HEK293 (cell line): Measurements from ENCODE around the gene DCPS.

ENCODE experiments used
- FEZF1 ChIP-seq: fragments of 450-650 bp; formaldehyde crosslinking; IDR thresholded peaks from 2 replicates; pipeline ENCODE4 v1.5.1; 2016; ENCODE audit warnings: missing biosample characterization, missing genetic modification characterization
- YY1 ChIP-seq: fragments of 450-650 bp; formaldehyde crosslinking; IDR thresholded peaks from 2 replicates; pipeline ENCODE4 v1.5.1; 2018; ENCODE audit warnings: missing biosample characterization, missing genetic modification characterization
- ZNF114 ChIP-seq: fragments of 450-650 bp; formaldehyde crosslinking; IDR thresholded peaks from 2 replicates; pipeline ENCODE4 v1.5.0; 2017; ENCODE audit warnings: missing biosample characterization, missing genetic modification characterization
- ZNF157 ChIP-seq: fragments of 450-650 bp; formaldehyde crosslinking; IDR thresholded peaks from 2 replicates; pipeline ENCODE4 v1.5.1; 2016; ENCODE audit warnings: missing biosample characterization, missing genetic modification characterization
- ZNF2 ChIP-seq: fragments of 450-650 bp; formaldehyde crosslinking; IDR thresholded peaks from 2 replicates; pipeline ENCODE4 v1.5.1; 2016; ENCODE audit warnings: missing biosample characterization, missing genetic modification characterization
- ZNF555 ChIP-seq: fragments of 450-650 bp; formaldehyde crosslinking; conservative IDR thresholded peaks from 2 replicates; pipeline ENCODE4 v1.5.1; 2017; ENCODE audit warnings: missing biosample characterization, mild to moderate bottlenecking, missing genetic modification characterization, inconsistent platforms
- ZNF571 ChIP-seq: fragments of 450-650 bp; formaldehyde crosslinking; IDR thresholded peaks from 2 replicates; pipeline ENCODE4 v1.5.0; 2017; ENCODE audit warnings: missing biosample characterization, missing genetic modification characterization
- ZNF626 ChIP-seq: fragments of 450-650 bp; sonication (Bioruptor Pico); formaldehyde crosslinking; IDR thresholded peaks from 2 replicates; pipeline ENCODE4 v1.5.1; 2018; ENCODE audit warnings: missing biosample characterization, missing genetic modification characterization, inconsistent platforms
- TF ChIP-seq, protein P1 (sequence below): fragments of 450-650 bp; formaldehyde crosslinking; IDR thresholded peaks from 2 replicates; pipeline ENCODE4 v1.5.1; 2016; ENCODE audit warnings: missing biosample characterization, missing genetic modification characterization
- TF ChIP-seq, protein P2 (sequence below): fragments of 450-650 bp; formaldehyde crosslinking; IDR thresholded peaks from 2 replicates; pipeline ENCODE4 v1.5.1; 2016; ENCODE audit warnings: missing biosample characterization, missing genetic modification characterization
- TF ChIP-seq, protein P3 (sequence below): fragments of 450-650 bp; formaldehyde crosslinking; IDR thresholded peaks from 2 replicates; pipeline ENCODE4 v1.5.1; 2016; ENCODE audit warnings: missing biosample characterization, missing genetic modification characterization

DNA sequence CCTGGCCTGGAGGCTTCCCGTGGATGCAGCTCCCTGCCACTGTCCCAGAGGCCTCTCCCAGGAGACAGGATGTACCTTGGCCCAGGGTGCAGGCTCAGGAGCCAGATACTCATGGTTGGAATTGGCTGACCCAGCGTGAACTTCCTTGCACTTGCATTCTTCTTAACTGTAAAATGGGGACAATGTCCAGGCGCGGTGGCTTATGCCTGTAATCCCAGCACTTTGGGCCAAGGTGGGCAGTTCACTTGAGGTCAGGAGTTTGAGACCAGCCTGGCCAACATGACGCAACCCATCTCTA lies 31.6 kb downstream of the DCPS start:
- TF ChIP-seq YY1 (tag by site-specific recombination): no peak
- TF ChIP-seq, protein P1, sequence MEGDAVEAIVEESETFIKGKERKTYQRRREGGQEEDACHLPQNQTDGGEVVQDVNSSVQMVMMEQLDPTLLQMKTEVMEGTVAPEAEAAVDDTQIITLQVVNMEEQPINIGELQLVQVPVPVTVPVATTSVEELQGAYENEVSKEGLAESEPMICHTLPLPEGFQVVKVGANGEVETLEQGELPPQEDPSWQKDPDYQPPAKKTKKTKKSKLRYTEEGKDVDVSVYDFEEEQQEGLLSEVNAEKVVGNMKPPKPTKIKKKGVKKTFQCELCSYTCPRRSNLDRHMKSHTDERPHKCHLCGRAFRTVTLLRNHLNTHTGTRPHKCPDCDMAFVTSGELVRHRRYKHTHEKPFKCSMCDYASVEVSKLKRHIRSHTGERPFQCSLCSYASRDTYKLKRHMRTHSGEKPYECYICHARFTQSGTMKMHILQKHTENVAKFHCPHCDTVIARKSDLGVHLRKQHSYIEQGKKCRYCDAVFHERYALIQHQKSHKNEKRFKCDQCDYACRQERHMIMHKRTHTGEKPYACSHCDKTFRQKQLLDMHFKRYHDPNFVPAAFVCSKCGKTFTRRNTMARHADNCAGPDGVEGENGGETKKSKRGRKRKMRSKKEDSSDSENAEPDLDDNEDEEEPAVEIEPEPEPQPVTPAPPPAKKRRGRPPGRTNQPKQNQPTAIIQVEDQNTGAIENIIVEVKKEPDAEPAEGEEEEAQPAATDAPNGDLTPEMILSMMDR: no peak
- TF ChIP-seq ZNF571 (tag by site-specific recombination): no peak
- TF ChIP-seq FEZF1 (tag by site-specific recombination): no peak
- TF ChIP-seq ZNF157 (tag by site-specific recombination): no peak
- no peak for TF ChIP-seq ZNF114 (tag by site-specific recombination)
- TF ChIP-seq, protein P2, sequence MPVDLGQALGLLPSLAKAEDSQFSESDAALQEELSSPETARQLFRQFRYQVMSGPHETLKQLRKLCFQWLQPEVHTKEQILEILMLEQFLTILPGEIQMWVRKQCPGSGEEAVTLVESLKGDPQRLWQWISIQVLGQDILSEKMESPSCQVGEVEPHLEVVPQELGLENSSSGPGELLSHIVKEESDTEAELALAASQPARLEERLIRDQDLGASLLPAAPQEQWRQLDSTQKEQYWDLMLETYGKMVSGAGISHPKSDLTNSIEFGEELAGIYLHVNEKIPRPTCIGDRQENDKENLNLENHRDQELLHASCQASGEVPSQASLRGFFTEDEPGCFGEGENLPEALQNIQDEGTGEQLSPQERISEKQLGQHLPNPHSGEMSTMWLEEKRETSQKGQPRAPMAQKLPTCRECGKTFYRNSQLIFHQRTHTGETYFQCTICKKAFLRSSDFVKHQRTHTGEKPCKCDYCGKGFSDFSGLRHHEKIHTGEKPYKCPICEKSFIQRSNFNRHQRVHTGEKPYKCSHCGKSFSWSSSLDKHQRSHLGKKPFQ: no peak
- no peak for TF ChIP-seq ZNF2 (tag by site-specific recombination)
- no peak for TF ChIP-seq ZNF555
- TF ChIP-seq ZNF626 (tag by site-specific recombination): no peak
- TF ChIP-seq, protein P3, sequence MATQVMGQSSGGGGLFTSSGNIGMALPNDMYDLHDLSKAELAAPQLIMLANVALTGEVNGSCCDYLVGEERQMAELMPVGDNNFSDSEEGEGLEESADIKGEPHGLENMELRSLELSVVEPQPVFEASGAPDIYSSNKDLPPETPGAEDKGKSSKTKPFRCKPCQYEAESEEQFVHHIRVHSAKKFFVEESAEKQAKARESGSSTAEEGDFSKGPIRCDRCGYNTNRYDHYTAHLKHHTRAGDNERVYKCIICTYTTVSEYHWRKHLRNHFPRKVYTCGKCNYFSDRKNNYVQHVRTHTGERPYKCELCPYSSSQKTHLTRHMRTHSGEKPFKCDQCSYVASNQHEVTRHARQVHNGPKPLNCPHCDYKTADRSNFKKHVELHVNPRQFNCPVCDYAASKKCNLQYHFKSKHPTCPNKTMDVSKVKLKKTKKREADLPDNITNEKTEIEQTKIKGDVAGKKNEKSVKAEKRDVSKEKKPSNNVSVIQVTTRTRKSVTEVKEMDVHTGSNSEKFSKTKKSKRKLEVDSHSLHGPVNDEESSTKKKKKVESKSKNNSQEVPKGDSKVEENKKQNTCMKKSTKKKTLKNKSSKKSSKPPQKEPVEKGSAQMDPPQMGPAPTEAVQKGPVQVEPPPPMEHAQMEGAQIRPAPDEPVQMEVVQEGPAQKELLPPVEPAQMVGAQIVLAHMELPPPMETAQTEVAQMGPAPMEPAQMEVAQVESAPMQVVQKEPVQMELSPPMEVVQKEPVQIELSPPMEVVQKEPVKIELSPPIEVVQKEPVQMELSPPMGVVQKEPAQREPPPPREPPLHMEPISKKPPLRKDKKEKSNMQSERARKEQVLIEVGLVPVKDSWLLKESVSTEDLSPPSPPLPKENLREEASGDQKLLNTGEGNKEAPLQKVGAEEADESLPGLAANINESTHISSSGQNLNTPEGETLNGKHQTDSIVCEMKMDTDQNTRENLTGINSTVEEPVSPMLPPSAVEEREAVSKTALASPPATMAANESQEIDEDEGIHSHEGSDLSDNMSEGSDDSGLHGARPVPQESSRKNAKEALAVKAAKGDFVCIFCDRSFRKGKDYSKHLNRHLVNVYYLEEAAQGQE: no peak
